Ascending aorta (tissue), 2 donors: ENCODE measurements around the gene PLCH2. TPM values are rescaled to one million over a fixed set of nuclear protein-coding genes. Genes with fewer than 3 reads are reported as not detected.

Source experiments
- DNase-seq, 2 donors: peaks; one replicate each; pipeline ENCODE4 v3.0.0-alpha.2; 2019; ENCODE audit warnings: low spot score in 2 of 2
- H3K27ac ChIP-seq, 2 donors: fragments of 200-600 bp; sonication (generic); one replicate each; pipeline ENCODE4 v1.5.1; 2016 to 2017; ENCODE audit warnings: mild to moderate bottlenecking in 1 of 2
- H3K27me3 ChIP-seq: fragments of 200-600 bp; sonication (generic); one replicate; pipeline ENCODE4 v1.5.1; 2017
- H3K36me3 ChIP-seq, 2 donors: fragments of 200-600 bp; sonication (generic); one replicate each; pipeline ENCODE4 v1.5.1; 2016
- H3K4me1 ChIP-seq, 2 donors: fragments of 200-600 bp; sonication (generic); one replicate each; pipeline ENCODE4 v1.5.1; 2016 to 2017; ENCODE audit warnings: mild to moderate bottlenecking in 1 of 2
- H3K4me3 ChIP-seq, 2 donors: fragments of 200-600 bp; sonication (generic); one replicate each; pipeline ENCODE4 v1.5.1; 2016 to 2017; ENCODE audit warnings: mild to moderate bottlenecking in 1 of 2
- H3K9me3 ChIP-seq, 2 donors: fragments of 200-600 bp; sonication (generic); one replicate each; pipeline ENCODE4 v1.5.1; 2016
- CTCF ChIP-seq, 3 experiments: fragments of 200-600 bp in 2 of 3; fragments of 450-650 bp in 1 of 3; sonication (generic) in 2 of 3; IDR thresholded peaks; one replicate each; pipeline ENCODE4 v1.5.1; 2016 to 2019; ENCODE audit warnings: antibody characterized with exemption in 3 of 3, mild to moderate bottlenecking in 1 of 3, moderate library complexity in 1 of 3
- intact Hi-C: fragments of 100-400 bp; cut with DNase I; formaldehyde crosslinking; loops from one replicate; pipeline ENCODE4 v1.15.1; 2023
- total RNA-seq: library from RNA; depleted of rRNA; stranded (reverse); fragments of >200 nt; gene quantifications from one replicate; pipeline ENCODE4 v1.1.0, GENCODE V29; 2016

Gene PLCH2
- total RNA-seq, 1 donor from 2014 or later: not detected

GRCh38 chr1:2499986-2500596 is 24.0 kb downstream of the PLCH2 start:
- intact Hi-C loops: no loop called here
- H3K4me1 ChIP-seq: no peaks in the 10 kb centered on the region
- no peak overlapping the region for H3K4me3 ChIP-seq
- H3K27ac ChIP-seq: no peak overlapping the region
- DNase-seq: no peak
- peaks cover 9% of the 10 kb centered on the region for H3K27me3 ChIP-seq
- H3K9me3 ChIP-seq: no peaks in the 10 kb centered on the region
- H3K36me3 ChIP-seq: no peaks in the 10 kb centered on the region
- TF ChIP-seq CTCF (IDR thresholded peaks at IDR 0.05): no peak

GRCh38 chr1:2501041-2501819 is 25.1 kb downstream of the PLCH2 start:
- no peak for DNase-seq
- H3K36me3 ChIP-seq: no peaks in the 10 kb centered on the region
- no peak for TF ChIP-seq CTCF (IDR thresholded peaks at IDR 0.05)
- no peak overlapping the region for H3K4me3 ChIP-seq
- H3K4me1 ChIP-seq: no peaks in the 10 kb centered on the region
- intact Hi-C loops: no loop called here
- peaks cover 9% of the 10 kb centered on the region for H3K27me3 ChIP-seq
- H3K27ac ChIP-seq: no peak overlapping the region
- H3K9me3 ChIP-seq: no peaks in the 10 kb centered on the region

- H3K4me3 ChIP-seq: no peak overlapping the region
- H3K36me3 ChIP-seq: no peaks in the 10 kb centered on the region
- intact Hi-C loops: no loop called here
- H3K4me1 ChIP-seq: no peaks in the 10 kb centered on the region
- TF ChIP-seq CTCF (IDR thresholded peaks at IDR 0.05): no peak
- no peak for DNase-seq
- H3K9me3 ChIP-seq: no peaks in the 10 kb centered on the region
- no peak overlapping the region for H3K27ac ChIP-seq
- peaks cover 9% of the 10 kb centered on the region for H3K27me3 ChIP-seq
Observed at GRCh38 chr1:2501820-2502119, 25.7 kb downstream of the PLCH2 start.

GRCh38 chr1:2502210-2502609 is 26.1 kb downstream of the PLCH2 start:
- intact Hi-C loops: no loop called here
- Histone ChIP-seq H3K4me3 (no peak overlapping the region), H3K4me1 (no peaks in the 10 kb centered on the region), H3K27me3 (peaks cover 9% of the 10 kb centered on the region), H3K9me3 (no peaks in the 10 kb centered on the region), H3K27ac (no peak overlapping the region), H3K36me3 (no peaks in the 10 kb centered on the region)
- no peak for TF ChIP-seq CTCF (IDR thresholded peaks at IDR 0.05)
- DNase-seq: no peak

- H3K27me3 ChIP-seq: peaks cover 9% of the 10 kb centered on the region
- H3K9me3 ChIP-seq: no peaks in the 10 kb centered on the region
- TF ChIP-seq CTCF (IDR thresholded peaks at IDR 0.05): no peak
- no peak overlapping the region for H3K27ac ChIP-seq
- no peak for DNase-seq
- peaks cover 4 to 6% of the 10 kb centered on the region in 2 donors for H3K36me3 ChIP-seq
- no peak overlapping the region for H3K4me3 ChIP-seq
- intact Hi-C loops: no loop called here
- no peaks in the 10 kb centered on the region for H3K4me1 ChIP-seq
Observed at GRCh38 chr1:2502661-2503553, 26.8 kb downstream of the PLCH2 start.
